HG03342 (cell line): ENCODE measurements around the gene REEP5.
"Not testable (repeated sequence)": the region's sequence is repeated elsewhere in the genome, so short reads cannot be mapped to it uniquely, and the experiment has no call there.

ENCODE experiments used
- ATAC-seq: cut with Tn5 transposase; IDR thresholded peaks from one replicate; pipeline ENCODE4 v1.9.1; 2021; ENCODE audit warnings: mild to moderate bottlenecking, moderate library complexity; ENCODE audit not compliant: unreplicated experiment

The REEP5 gene

GRCh38 chr5:112921833-112922817 is at the start of gene REEP5:
Gene REEP5, minus strand, starts transcription at chr5:112922227. Its CDS starts 37 bp downstream, at chr5:112922190.
- ATAC-seq, result peak; percentile 63

DNA sequence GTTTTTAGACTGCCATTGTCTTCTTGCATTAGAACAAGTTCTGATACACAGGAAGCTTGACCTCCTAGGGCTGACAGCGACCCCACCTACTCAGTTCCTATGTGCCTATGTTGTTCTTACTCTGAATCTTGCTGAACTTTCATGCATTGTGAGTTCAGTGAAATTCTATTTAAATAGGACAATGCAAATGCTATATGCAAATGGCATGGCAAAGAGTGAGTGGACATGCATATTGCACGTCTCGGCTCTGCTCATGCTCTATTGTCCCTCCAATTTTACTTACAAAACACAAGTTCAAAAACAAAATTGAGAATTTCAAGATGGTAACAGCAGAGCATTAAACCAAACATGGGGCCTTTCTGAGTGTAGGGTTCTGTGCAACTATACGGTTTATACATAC is 49.2 kb upstream of the REEP5 start:
- no peak for ATAC-seq

DNA sequence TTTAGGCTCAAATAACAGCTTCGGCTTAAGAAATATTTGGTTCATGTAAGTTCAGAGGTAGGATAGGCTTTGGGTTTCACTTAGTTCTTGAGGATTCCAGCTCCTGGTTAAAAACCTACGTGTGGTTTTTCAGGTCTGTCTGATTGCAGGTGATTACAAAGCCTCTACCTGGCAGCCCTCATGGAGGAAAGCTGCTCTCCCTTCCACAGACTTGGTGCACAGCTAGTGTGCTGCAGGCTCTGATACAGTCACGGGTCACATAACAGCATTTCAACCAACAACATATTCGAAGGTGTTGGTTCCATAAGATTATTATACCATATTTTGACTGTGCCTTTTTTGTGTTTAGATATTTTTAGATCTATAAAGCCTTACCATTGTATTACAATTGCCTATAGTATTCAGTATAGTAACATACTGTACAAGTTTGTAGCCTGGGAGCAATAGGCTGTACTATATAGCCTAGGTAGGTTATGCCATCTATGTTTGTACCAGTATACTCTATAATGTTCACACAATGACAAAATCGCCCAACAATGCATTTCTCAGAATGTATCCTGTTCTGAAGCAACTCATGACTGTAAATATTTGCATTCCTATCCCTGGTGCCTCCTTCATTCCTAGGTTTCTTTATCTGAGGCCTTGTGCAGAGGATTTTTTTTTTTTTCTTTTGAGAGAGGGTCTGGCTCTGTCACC is 46.5 kb upstream of the REEP5 start:
- ATAC-seq, result no peak

DNA sequence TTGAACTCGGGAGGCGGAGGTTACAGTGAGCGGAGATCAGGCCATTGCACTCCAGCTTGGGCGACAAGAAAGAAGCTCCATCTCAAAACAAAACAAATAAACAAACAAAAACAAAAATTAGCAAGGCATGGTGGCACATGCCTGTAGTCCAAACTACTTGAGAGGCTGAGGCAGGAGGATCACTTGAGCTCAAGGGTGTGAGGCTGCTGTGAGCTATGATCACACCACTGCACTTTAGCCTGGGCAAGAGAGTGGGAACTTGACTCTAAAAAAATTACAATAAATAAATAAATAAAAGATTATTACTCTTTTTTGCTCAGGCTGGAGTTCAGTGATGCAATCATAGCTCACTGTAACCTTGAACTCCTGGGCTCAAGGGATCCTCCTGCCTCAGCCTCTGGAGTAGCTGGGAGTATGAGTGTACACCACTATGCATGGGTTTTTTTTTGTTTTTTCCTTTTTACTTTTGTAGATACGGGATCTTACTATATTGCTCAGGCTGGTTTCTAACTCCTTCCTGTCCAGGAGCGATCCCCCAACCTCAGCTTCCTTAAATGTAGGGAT is 45.6 kb upstream of the REEP5 start:
- ATAC-seq, result no peak

- ATAC-seq, result no peak
These were observed 43.8 kb upstream of the REEP5 start for GRCh38 chr5:112965733-112966306.

GRCh38 chr5:112963374-112963733 is 41.3 kb upstream of the REEP5 start:
- ATAC-seq, result not testable (repeated sequence)

DNA sequence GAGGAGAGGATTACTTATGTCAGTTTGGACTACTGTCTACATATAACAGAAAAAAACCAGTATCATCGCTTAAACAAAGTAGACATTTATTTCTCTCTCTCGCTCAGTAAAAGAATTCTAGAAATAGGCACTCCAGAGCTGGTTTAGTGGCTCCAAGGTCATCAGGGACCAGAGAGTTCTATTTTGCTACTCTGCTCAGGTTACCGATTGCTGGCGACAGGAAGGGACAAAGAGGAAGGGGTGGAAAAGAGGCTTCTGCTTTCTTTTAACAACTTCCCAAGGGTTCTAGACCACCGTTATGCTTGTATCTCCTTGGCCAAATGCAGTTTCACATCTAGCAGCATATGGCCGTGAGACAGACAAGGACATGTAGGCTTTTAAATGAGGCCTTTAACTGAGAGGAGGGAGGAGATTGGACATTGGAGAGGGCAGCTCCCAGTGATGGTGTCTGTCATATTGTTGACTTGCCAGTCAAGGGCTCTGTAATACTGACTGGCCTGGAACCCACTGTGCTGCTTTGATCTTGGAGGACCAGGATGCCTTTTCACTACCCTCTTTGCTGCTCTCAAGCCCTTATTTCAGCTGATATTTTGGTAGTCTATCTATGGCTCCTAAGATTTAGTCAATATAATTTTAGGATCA is 39.0 kb upstream of the REEP5 start:
- no peak for ATAC-seq

- ATAC-seq, result no peak
These were observed 38.3 kb upstream of the REEP5 start for GRCh38 chr5:112960315-112960714.

DNA sequence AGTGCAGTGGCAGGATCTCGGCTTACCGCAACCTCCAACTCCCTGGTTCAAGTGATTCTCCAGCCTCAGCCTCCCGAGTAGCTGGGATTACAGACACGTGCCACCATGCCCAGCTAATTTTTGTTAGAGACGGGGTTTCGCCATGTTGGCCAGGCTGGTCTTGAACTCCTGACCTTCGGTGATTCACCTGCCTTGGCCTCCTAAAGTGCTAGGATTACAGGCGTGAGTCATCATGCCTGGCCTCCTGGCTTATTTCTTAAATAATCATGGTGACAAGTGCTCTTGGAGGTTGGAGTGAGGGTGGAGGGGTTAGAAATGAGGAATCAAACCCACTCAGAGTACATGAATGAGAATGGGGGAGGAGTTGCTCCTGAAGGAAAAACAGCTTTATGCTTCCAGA is 37.8 kb upstream of the REEP5 start:
- not testable (repeated sequence) for ATAC-seq

DNA sequence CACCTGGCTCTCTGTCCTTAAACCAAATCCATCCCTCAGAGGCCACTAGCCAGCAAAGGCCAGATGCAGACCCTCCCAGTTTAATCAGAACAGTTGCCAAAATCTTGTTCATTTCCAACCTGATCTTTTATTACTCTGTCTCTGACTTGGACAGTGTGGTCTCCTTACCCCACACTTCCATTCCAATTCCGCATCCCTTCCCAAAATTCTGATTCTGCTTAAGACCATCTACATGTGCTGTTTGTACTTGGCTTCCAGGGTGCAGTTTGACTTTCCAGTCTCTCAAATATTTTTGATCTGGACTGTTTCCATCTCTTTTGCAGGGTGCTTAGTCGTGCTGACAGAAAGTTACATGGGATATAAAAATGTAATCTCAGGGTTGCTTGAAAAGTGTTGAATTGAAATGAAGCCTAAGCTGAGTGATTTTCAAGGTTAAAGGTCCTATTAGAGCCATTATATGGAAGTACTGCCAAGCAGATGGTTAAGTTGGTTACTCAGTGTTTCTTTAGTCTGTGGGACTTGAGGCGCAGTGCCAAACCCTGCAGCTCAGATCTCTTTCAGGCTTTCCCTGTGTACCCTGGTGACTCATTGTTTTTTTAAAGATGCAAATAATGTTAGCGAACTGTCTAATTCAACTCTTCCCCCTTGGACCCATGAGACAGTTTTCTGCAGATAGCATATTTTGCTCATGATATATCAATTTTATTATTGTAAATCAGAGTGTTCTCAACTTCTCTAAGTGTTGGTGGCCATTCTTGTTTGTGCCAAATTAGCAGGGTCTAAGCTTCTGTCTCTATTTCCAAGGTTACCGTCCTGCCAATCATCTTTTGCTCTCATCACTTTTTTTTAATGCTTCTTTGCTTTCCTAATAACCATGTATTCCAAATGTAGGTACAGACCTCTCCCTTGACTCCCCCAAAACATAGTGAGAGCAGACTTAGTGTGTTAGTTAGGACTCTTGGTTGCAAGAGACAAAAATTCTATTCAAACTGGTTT is 36.4 kb upstream of the REEP5 start:
- ATAC-seq, result peak; percentile 94

DNA sequence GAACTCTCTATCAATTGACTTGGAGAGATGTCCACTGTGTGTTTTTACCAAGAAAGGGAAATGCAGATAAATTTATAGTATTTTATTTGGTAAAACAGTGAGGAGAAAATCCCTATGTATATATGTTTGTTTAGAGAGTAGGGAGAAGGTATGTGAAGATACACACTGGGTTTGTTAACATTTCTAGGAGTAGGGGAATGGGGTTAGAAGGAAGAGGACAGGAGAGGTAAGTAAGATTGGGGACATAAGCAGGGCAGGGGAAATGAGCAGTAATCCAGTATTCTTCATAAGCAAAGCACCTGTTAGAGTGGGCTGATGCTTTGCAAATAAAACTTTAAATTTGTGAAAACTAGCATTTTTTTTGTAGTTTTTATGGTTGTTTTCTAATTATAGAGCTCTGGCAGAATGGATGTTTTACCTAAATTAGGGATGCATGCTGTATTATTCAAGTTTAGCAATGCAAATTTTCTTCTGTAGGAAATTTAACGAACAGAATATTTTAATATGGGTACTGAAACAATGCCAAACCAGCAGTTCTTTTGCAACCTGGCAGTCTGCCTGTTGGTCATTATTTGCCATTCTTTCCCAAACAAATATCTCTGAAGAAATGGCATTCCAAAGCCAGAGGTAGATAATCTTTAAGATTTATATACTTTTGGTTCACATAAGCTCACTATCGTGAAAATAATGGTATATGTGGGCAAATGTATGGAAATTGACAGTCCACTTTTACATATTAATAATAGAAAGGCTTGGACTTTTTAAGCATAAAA is 35.2 kb upstream of the REEP5 start:
- no peak for ATAC-seq

GRCh38 chr5:112956606-112957005 is 34.6 kb upstream of the REEP5 start:
- ATAC-seq, result no peak

- peak; percentile 81 for ATAC-seq
These were observed 29.2 kb upstream of the REEP5 start for GRCh38 chr5:112951124-112951702.

DNA sequence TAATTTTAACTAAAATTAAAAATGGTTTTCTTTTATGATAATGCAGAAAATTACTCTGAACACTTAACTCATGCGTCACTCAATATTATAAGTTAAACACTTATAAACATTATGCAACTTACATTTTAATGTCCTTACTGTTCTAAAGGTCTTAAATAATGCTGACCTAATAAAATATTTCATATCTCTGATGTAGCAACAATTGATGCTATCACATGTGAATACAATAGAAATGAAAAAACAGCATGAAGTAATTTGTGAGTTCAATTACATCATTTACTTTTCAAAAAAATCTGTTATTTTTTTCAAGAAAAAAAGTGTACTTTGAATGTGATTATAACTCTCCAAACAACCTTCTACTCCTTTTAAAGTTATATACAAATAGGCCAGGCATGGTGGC is 26.4 kb upstream of the REEP5 start:
- ATAC-seq, result no peak

- ATAC-seq, result no peak
These were observed 18.6 kb upstream of the REEP5 start for GRCh38 chr5:112940670-112941069.

DNA sequence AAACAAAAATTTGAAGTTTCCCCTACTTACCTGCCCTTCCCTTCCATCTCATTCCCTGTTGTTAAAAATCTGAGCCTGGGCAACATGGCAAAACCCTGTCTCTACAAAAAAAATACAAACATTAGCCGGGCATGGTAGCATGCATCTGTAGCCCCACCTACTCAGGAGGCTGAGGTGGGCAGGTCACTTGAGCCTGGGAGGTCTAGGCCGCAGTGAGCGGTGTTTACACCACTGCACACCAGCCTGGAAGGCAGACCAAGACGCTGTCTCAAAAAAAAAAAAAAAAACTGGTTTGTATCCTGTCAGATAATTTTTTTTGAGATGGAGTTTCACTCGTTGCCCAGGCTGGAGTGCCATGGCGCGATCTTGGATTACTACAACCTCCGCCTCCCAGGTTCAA is 16.3 kb upstream of the REEP5 start:
- no peak for ATAC-seq

DNA sequence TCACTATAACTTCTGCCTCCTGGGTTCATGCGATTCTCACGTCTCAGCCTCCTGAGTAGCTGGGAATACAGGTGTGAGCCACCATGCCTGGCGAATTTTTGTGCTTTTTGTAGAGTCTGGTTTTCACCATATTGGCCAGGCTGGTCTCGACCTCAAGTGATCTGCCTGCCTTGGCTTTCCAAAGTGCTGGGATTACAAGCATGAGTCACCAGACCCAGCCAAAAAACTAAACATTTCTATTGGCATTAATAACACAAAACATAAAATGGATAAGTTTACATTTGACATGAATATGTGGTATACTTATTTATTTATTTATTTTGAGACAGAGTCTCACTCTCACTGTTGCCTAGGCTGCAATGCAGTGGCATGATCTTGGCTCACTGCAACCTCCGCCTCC is 13.6 kb upstream of the REEP5 start:
- no peak for ATAC-seq

DNA sequence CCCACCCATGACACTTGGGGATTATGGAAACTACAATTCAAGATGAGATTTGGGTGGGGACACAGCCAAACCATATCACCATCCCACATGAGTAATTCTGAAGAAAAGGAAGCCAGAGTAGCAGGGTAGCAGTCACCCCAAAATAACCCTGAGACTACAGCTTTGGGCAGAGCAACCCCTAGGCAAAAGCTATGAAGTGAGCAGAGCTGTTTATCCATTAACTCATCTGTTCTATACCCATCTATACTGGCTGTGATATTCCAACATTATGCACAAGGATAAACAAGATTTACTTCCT is 12.3 kb upstream of the REEP5 start:
- ATAC-seq, result no peak
